Measurements from ENCODE around the gene ANO8. TPM values are rescaled to one million over a fixed set of nuclear protein-coding genes. Genes with fewer than 3 reads are reported as not detected.

The ANO8 gene
- total and polyA plus RNA-seq, 2 of the 13 experiments (the other 11 are each of a cell fraction or from before 2014, with no cell fraction given), result 1.8 to 3.5 TPM

DNA sequence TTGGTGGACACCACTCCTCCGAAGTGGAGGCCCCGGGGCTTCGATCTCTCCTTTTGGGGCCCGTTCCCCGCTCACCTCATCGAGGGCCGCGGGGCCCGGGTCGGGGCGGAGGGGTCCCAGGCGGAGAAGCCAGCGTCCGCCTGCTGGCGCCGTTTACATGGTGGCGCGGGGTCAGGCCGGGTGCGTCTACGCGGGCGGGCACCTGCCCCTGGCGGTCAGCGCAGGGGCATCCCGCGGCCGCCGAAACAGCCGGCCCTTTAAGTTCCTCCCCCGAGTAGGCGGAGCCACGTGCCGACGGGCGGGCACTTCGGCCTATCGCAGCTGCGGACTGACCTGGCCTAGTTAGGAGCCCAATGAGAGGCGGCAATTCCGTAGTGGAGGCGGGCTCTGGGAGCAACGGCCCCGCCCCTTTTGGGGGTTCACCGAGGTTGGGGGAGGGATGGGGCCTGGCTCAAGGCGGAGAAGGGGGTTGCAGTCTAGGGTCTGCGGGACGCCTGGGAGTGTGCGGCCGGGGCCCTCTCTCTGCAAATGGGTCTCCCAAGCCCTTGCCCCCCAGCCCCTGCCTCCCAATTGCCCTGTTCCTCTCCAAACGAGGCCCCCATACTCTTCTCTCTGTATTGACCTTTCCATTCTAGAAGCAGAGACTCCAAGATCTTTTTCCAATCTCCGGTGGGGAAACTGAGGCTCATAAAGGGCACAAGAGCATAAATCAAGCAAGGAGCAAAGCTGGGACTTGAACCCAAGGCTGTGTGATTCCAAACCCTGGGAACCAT, 31.3 kb downstream of the ANO8 start, which contains the start of gene ABHD8 (continued):
- TF ChIP-seq BCL6 (CRISPR knock-in tag; IDR thresholded peaks at IDR 0.05) (peak; percentile 22; the same call in 1 of the 2 replicates), FOXO1 (CRISPR knock-in tag; IDR thresholded peaks at IDR 0.05) (peak; percentile 65; the same call in 1 of the 2 replicates), ZSCAN31 (CRISPR knock-in tag; IDR thresholded peaks at IDR 0.05; ENCODE audit: low read depth) (peak; percentile 38; the same call in 1 of the 2 replicates), ARID4A (CRISPR knock-in tag; IDR thresholded peaks at IDR 0.05; ENCODE audit: borderline replicate concordance) (peak; percentile 82), PHF21A (CRISPR knock-in tag; IDR thresholded peaks at IDR 0.05) (0 out of 2 replicates have a peak, but pooled peaks have one; percentile 41), RAD21 (CRISPR knock-in tag; IDR thresholded peaks at IDR 0.05) (peak; percentile 32), SETDB1 (CRISPR knock-in tag; IDR thresholded peaks at IDR 0.05; ENCODE audit: borderline replicate concordance) (no peak), DR1 (CRISPR knock-in tag; IDR thresholded peaks at IDR 0.05) (peak; percentile 60; the same call in 1 of the 2 replicates), SSRP1 (CRISPR knock-in tag; IDR thresholded peaks at IDR 0.05) (no peak), ZNF737 (CRISPR knock-in tag; IDR thresholded peaks at IDR 0.05; ENCODE audit: borderline replicate concordance) (no peak), CBX5 (CRISPR knock-in tag; IDR thresholded peaks at IDR 0.05; ENCODE audit: borderline replicate concordance) (no peak), NRL (CRISPR knock-in tag; IDR thresholded peaks at IDR 0.05; ENCODE audit: borderline replicate concordance) (no peak), NFE2 (CRISPR knock-in tag; IDR thresholded peaks at IDR 0.05) (no peak), SPEN (CRISPR knock-in tag; IDR thresholded peaks at IDR 0.05; ENCODE audit: low read depth) (no peak), NBN (conservative IDR thresholded peaks at IDR 0.05) (no peak), ZNF773 (CRISPR knock-in tag; IDR thresholded peaks at IDR 0.05; ENCODE audit: borderline replicate concordance) (peak; percentile 24; the same call in 1 of the 2 replicates), RARA (CRISPR knock-in tag; IDR thresholded peaks at IDR 0.05) (peak; percentile 79), SKI (IDR thresholded peaks at IDR 0.05; ENCODE audit: partially characterized antibody) (peak; percentile 54), ZNF777 (CRISPR knock-in tag; IDR thresholded peaks at IDR 0.05) (peak; percentile 61; the same call in 1 of the 2 replicates)
- TF ChIP-seq, protein P1, sequence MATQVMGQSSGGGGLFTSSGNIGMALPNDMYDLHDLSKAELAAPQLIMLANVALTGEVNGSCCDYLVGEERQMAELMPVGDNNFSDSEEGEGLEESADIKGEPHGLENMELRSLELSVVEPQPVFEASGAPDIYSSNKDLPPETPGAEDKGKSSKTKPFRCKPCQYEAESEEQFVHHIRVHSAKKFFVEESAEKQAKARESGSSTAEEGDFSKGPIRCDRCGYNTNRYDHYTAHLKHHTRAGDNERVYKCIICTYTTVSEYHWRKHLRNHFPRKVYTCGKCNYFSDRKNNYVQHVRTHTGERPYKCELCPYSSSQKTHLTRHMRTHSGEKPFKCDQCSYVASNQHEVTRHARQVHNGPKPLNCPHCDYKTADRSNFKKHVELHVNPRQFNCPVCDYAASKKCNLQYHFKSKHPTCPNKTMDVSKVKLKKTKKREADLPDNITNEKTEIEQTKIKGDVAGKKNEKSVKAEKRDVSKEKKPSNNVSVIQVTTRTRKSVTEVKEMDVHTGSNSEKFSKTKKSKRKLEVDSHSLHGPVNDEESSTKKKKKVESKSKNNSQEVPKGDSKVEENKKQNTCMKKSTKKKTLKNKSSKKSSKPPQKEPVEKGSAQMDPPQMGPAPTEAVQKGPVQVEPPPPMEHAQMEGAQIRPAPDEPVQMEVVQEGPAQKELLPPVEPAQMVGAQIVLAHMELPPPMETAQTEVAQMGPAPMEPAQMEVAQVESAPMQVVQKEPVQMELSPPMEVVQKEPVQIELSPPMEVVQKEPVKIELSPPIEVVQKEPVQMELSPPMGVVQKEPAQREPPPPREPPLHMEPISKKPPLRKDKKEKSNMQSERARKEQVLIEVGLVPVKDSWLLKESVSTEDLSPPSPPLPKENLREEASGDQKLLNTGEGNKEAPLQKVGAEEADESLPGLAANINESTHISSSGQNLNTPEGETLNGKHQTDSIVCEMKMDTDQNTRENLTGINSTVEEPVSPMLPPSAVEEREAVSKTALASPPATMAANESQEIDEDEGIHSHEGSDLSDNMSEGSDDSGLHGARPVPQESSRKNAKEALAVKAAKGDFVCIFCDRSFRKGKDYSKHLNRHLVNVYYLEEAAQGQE (IDR thresholded peaks at IDR 0.05; ENCODE audit: borderline replicate concordance in 1 of 2, low read depth in 1 of 2, low read length in 2 of 2), result no peak
- TF ChIP-seq, protein P2, sequence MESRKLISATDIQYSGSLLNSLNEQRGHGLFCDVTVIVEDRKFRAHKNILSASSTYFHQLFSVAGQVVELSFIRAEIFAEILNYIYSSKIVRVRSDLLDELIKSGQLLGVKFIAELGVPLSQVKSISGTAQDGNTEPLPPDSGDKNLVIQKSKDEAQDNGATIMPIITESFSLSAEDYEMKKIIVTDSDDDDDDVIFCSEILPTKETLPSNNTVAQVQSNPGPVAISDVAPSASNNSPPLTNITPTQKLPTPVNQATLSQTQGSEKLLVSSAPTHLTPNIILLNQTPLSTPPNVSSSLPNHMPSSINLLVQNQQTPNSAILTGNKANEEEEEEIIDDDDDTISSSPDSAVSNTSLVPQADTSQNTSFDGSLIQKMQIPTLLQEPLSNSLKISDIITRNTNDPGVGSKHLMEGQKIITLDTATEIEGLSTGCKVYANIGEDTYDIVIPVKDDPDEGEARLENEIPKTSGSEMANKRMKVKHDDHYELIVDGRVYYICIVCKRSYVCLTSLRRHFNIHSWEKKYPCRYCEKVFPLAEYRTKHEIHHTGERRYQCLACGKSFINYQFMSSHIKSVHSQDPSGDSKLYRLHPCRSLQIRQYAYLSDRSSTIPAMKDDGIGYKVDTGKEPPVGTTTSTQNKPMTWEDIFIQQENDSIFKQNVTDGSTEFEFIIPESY (CRISPR knock-in tag; IDR thresholded peaks at IDR 0.05), result no peak
